ENCODE data around the gene ANKS1B.
"Not testable (repeated sequence)": the region's sequence is repeated elsewhere in the genome, so short reads cannot be mapped to it uniquely, and the experiment has no call there.

The ANKS1B gene

DNA sequence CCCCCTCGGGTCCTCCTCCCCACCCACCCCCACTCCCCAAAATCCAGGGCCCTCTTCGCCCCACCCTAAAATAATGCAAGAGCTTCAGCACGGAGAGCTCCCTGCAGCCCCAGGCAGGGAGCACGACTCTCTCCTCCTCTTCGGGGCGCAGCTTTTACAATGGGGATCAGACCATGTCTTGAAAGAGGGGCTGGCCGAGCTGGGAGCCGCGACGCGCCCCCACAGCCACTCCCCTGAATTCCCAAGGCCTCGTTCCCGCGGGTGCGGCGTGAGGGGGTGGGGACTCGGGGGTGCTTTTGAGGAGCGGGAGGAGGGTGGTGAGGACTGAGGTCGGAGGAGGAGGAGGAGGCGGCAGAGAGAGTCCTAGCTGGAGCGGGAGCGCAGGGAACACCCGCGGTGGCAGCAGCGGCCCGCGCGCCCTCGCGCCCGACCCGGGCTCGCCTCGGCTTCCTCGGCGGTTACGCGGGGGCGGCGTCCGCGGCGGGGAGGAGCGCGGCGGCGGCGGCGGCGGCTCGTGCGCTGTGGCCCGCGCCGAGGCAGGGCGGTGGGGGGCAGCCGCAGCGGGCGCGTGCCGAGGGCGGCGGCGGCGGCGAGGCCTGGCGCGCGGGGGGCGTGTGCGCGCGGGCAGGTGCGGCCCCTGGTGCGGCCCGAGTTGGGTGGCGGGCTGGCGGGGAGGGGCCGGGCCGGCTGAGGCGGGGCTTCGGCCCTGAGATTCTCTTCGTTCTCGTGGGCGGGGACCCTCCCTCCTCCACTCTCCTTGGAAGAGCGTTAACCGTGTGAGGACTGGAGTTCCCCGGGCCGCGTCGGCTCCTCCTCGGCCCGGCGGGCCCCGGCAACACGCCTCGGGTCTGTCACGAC, at the start of gene ANKS1B:
TSS of gene ANKS1B (minus strand) at position 666 of the 858 bp plus-strand sequence. CDS start 699 bp downstream, outside the sequence.
- peak; percentile 3 for DNase-seq

DNA sequence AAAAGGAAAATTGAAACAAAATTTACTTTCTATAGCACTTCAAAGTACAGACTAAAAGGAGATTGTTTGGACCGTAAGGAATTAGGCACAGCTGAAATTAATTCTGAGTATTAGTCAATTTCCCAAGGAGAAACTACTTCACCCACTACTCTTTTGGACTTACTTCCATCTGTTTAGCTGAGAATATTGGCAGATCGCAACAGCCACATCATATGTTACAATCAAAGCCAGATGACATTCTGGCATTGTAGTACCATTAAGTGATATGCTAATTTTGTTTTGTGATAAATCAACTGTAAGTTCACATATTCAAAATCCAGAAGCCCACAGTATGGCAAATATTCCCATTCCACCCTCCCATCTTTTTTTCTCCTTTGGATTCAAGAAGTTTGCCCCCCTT, 47.1 kb upstream of the ANKS1B start:
- DNase-seq = no peak

DNA sequence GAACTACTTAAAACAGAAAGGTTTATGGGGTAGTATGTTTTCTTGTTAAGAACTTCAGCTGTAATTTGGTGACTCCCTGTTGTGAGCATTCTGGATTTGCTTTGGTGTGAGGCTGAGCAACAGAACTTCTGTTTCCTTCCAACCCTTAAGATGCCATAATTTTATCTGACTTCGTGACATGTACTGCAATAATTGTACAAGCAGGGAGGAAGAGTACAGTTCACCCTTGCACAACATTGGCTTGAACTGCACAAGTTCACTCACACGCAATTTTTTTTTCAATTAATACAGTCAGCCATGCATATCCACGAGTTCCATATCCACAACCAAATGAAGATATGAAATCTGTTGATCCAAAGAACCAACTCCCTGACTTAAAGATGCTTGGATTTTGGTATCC, 42.9 kb upstream of the ANKS1B start:
- DNase-seq = no peak

DNA sequence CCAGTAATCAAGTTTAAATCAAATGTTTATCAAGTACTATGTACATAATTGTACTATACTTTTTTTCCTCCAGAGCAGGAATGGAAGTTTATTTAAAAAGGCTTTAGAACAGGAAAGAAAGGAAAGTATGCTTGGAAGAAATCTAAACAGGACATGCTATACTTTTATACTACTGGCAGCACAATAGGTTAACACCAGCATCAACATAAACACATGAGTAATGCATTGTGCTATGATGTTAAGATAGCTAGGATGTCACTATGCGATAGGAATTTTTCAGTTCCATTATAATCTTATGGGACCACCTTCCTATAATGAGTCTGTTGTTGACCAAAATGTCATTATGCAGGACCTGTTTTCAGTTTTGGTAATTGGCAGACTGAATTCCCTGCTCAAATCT, 41.5 kb upstream of the ANKS1B start:
- no peak for DNase-seq

DNA sequence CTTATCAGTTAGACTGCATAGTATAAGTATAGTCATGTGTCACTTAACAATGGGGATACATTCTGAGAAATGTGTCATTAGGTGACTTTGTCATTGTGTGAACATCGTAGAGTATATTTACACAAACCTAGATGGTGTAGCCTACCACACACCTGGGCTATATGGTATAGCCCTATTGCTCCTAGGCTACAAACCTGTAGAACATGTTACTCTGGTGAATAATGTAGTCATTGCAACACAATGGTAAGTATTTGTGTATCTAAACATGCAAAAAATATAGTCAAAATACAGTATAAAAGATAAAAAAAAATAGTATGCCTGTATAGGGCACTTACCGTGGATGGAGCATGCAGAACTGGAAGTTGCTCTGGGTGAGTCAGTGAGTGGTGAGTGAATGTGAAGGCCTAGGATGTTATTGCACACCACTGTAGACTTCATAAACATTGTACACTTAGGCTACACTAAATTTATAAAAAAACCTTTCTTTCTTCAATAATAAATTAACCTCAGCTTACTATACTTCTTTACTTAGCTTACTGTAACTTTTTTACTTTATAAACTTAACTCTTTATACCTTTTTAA, 40.3 kb upstream of the ANKS1B start:
- no peak for DNase-seq

DNA sequence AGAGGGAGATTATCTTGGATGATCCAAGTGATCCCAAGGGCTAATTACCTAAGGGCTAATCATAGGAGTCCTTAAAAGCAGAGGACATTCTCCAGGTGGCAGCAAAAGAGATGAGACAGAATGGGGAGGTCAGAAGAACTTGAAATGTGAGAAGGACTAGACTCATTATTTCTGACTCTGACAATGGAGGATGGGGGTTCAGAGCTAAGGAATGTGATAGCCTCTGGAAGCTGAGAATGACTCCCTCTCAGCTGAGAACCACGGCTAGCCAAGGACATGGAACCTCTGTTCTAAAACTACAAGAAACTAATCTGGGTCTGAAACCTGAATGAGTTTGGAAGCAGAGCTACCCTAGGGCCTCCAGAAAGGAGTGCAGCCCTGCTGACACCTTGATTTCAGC, 35.6 kb upstream of the ANKS1B start:
- DNase-seq = no peak

DNA sequence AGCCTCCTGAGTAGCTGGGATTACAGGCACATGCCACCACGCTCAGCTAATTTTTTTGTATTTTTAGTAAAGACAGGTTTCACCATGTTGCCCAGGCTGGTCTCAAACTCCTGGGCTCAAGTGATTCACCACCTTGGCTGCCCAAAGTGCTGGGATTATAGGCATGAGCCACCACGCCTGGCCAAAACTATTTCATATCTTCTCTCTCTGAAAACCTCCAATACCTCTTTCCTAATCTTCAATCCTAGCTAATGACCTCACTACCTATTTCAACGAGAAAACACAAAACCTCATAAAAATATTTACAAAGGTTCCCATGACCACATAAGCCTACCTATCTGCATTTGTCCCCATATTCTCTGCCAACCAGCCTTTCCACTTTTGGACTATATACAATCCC, 32.3 kb upstream of the ANKS1B start:
- no peak for DNase-seq

DNA sequence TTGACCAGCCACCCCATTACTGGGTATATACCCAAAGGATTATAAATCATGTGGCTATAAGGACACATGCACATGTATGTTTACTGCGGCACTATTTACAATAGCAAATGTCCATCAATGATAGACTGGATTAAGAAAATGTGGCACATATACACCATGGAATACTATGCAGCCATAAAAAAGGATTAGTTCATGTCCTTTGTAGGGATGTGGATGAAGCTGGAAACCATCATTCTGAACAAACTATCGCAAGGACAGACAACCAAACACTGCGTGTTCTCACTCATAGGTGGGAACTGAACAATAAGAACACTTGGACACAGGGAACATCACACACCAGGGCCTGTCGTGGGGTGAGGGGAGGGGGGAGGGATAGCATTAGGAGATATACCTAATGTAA, 31.6 kb upstream of the ANKS1B start:
- DNase-seq = not testable (repeated sequence)

DNA sequence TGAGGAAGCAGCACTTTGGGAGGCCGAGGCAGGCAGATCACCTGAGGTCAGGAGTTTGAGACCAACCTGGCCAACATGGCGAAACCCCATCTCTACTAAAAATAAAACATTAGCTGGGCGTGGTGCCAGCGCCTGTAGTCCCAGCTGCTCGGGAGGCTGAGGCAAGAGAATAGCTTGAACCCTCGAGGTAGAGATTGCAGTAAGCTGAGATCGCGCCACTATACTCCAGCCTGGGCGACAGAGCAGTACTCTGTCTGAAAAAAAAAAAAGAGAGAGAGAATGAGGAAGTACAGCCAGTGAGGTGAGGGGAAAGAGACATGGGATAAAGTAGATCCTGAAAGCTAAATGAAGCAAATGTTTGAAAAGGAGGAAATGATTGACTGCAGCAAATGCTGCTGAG, 21.1 kb upstream of the ANKS1B start:
- not testable (repeated sequence) for DNase-seq

DNA sequence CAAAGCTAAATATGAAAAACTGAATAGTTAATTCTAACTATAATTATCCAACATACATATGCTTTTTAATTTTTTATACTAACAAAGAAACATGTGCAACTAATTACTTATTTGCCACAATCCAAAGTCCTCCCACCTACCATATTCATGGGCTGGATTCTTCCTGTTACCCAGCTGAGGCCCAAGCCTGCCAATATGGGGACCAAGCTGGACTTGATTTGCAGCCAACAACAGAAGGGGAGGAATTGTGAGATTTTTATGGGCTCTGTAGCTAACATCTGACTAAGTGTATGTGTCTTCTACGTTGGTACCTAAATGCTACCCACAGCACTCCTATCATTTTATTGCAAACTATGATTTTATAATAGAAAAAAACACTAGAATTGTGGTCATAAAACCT, 13.1 kb upstream of the ANKS1B start:
- no peak for DNase-seq

DNA sequence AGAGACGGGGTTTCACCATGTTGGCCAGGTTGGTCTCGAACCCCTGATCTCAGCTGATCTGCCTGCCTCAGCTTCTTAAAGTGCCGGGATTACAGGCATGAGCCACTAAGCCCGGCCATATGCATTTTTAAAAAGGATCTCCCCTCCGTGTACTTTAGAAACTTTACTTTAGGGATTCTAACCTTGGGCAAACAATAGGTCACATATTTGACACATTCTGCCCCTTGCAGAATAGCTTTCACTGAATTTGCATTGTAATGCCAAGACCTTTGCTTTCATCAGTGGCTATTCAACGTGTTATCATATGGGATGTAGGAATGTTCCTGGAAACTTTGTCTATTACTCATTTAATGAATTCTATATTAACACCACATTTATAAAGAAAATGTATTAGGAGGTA, 11.4 kb upstream of the ANKS1B start:
- no peak for DNase-seq

DNA sequence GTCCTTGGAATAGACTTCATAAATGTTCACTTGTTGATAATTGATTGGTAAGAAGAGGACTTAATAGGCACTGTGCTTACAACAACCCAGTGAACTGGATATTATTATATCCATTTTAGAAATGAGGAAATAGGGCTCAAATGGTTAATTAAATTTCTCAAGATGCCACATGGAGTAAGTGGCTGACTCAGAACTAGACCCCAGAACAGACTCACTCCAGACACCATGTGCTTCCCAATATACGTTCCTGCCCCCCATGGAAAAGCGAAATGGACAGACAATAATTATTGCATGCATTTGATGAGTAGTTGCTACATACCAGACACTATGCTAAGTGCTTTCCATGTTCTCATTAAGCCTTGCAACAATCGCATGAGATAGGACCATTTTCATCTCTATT, 895 bp upstream of the ANKS1B start:
- no peak for DNase-seq

DNA sequence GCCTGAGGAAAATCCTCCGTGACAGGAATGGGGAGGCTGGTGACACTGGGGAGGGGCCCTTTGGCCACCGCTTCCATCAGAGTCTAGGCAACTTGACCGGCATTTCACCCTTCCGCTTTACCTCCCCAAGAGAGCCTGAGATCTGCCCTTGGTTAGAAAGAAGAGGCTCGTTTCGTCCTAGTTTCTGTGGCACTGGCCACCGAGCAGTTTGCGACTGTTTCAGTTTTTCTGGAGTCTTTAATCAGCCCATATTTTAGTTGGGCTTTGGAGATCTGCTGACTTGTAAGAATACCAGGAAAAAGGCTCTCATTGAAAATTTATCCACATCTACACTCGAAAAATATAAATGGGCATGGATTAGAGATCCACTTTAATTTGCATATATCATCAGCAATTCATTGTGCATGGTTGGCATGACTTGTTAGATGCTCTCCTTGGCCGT, 414 bp upstream of the ANKS1B start:
- DNase-seq = no peak

DNA sequence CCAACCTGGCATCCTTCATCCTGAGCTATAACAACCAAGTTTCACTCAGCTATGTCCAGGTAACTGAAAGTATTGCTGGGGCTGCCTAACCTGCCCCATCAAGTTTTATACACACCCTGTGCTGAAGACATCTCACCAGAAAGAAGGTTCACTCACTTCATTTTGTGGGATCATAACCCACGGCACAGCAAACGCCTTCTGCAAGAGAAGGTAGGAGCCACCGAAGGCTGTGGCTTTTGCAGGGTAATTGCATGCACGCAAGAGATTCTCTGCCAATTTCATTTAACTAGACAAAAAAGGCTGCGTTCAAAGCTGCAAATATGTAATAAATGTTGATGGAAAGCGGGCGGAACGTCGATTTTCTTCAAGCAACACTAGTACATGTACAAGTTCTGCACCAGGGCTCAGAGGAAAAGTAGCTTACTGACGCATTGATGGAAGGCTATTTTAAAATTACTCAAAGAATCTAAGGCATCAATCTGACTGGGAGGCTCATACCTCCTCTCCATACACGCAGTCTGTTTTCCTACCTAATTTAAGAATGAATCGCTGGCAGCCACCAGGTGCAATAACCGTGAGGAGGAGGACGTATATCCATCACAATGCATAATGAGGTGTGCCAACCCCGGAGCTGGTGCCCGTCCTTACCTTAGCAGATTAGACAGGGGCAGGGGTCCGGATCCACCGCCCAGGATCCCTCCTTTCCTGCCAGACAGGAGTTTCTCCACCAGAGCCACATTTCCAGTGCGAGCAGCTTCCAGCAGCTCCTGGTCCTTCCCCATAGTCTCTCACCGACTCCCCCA, 1.1 kb downstream of the ANKS1B start:
- no peak for DNase-seq

DNA sequence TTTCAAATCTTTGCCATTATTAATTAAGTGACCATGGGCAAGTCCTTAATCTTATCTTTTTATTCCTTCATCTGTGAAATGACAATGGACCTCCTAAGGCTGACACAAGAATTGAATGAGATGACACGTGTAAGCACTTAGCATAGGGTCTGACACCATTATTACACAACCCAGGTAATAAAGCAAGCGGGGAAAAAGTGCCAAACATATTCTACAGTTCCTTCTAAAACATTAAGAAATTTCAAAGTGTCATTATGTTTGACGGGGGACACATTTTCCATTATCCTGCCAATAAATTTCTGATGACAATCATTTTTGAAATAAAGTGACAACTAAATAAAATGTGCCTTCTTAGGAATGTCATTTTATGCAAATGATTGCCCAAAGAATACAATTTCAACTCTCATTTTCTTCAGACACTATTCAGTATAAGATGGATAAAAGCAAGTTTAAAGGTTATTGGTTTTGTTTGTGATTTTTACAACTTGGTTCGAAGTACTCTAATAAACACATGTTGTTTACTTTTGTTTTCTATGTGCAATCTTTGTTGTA, 3.0 kb downstream of the ANKS1B start:
- DNase-seq = no peak

DNA sequence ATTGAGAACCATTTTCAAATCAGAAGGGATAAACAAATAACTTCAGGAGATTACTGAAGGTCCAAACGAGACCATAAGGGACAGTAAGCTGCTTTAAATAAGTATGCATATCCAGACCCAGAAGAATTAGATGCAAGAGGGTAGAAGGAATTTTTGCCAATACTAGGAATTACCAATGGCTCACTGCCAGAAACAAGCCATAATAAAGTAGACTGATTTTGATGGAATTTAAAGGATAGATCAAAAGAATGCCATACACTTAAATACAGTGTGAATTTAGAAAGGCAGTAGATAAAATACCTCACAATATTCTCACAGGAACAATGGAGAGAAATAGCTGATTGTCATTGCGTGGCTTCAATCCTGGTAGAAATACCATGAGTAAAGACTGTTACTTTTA, 5.3 kb downstream of the ANKS1B start:
- DNase-seq = no peak

DNA sequence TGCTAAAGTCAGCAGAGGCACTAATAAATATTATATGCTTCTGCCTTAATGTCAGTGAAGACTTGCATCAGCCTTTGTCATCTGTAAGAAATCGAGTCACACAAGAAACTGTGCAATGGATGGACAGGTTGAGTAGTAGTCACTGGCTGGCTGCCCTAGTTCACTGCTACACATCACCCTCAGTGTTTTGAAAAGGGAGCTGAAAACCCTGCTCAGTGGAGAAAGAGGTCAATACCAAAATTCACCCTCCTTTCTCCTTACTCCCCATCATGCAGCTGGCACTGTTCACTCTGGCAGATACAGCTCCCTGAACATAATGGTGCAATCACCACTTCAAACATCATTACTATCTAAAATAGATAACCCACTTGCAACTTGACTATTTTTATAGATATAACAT, 6.6 kb downstream of the ANKS1B start:
- no peak for DNase-seq

DNA sequence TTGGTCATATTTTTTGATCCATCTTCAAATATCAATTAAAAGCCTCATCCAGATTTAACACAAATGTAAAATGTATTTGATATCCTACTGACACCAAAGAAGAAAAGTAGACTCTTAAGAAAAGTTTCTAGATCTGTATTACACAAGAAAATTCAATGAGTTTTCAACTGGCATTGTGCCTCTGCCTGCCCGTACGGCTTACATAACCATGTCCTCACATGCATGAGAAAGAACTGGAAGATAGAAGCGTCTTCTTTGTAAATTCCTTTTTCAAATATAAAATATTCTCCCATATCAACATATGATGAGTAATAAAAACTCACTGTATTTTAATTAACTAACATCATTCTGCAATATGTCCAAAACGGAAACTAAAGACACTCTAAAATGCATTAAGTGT, 7.2 kb downstream of the ANKS1B start:
- DNase-seq = no peak

DNA sequence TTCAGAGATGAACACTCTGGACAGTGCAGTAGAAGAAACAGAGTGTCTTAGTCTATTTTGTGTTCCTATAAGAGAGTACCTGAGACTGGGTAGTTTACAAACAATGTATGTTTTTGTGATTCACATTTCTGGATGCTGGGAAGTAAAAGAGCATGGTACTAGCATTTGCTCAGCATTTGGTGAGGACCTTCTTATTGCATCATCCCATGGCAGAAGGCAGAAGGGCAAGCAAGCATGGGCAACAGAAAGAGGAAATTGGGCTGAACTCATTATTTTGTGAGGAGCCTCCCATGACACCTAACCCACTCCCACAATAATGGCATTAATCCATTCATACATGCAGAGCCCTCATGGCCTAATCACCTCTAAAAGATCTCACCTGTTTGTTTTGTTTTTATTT, 8.0 kb downstream of the ANKS1B start:
- no peak for DNase-seq

DNA sequence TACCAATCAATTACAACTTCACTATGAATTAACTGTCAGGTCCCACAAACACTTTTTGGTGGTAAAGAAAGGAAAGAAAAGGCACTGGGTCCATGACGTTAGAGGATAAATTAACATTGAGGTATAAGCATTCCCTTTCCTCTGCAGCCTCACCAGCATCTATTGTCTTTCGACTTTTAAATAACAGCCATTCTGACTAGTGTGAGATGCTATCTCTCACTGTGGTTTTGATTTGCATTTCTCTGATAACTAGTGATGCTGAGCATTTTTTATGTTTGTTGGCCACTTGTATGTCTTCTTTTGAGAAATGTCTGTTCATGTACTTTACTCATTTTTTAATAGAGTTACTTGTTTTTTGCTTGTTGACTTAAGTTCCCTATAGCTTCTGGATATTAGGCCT, 9.4 kb downstream of the ANKS1B start:
- DNase-seq = no peak

DNA sequence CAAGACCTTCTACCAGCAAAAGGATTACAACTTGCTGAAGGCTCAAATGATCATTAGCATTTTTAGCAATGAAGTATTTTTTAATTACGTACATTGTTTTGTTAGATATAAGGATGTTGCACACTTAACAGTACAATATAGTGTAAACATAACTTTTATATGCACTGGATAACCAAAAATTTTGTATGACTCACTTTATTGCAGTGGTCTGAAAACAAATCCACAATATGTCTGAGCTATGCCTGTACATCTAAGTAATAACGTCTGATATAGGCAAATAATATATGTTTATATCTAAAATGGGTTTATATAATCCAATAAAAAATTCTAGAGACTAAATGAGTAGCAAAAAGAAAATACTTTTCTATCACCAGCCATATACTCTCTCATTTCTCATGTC, 10.6 kb downstream of the ANKS1B start:
- no peak for DNase-seq

DNA sequence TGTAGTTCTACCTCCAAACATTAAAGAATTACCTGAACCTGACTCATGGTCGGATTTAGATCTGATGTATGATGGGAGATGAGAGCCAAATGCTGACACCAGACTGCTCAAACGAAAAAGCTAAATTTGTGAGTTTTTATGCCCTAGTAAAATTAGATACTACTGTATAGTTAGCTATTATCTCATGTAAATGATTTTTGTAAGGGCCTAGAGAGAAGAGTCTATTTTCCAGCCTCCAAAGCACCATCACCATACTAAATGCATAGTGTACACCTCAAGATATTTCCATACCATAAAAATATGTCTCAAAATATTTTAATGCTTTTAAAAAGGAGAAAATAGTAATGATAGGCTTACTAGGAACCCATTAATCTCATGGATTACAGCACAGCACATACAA, 18.3 kb downstream of the ANKS1B start:
- no peak for DNase-seq

DNA sequence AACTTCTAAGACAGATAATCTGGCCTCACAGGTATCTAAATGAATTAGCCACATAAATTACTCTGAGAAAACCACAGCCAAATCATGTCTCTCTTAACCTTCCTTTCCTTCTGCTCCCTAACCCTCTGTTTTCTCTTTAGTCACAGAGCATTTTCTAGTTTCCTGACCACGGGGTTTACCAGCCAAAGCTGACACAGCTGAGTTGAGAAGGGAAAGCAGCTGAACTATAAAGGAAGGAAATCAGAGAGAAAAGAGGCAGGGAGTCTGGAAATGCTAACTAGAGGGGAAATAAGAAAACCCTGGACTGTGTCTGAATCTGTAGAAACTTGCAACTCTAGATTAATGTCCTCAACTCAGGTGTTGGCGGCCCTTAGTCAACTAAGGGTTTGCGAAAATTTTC, 24.4 kb downstream of the ANKS1B start:
- no peak for DNase-seq
